Lower leg skin (tissue), 4 donors: ENCODE results near the gene ENDOD1. TPM values are rescaled to one million over a fixed set of nuclear protein-coding genes. Genes with fewer than 3 reads are reported as not detected.
"Not testable (repeated sequence)": the region's sequence is repeated elsewhere in the genome, so short reads cannot be mapped to it uniquely, and the experiment has no call there.

Experiments used
- DNase-seq, 2 donors: peaks; one replicate each; pipeline ENCODE4 v3.0.0-alpha.2; 2019; ENCODE audit warnings: low spot score in 2 of 2
- H3K4me3 ChIP-seq: fragments of 200-600 bp; sonication (generic); 2 replicates; pipeline ENCODE4 v1.5.1; 2017; ENCODE audit warnings: mild to moderate bottlenecking, low read depth; ENCODE audit not compliant: poor library complexity, severe bottlenecking
- CTCF ChIP-seq, 3 donors: fragments of 450-650 bp; IDR thresholded peaks; one replicate each; pipeline ENCODE4 v1.5.1; 2016; ENCODE audit warnings: antibody characterized with exemption in 3 of 3, mild to moderate bottlenecking in 3 of 3, moderate library complexity in 2 of 3
- POLR2A ChIP-seq, 2 donors: fragments of 450-650 bp; IDR thresholded peaks; one replicate each; pipeline ENCODE4 v1.6.1; 2016 to 2017; ENCODE audit warnings: antibody characterized with exemption in 2 of 2, mild to moderate bottlenecking in 1 of 2, moderate library complexity in 1 of 2
- WGBS, 2 donors: methylation state at CpG; one replicate each; pipeline ENCODE4 v1.1.5; 2018; 5-methylcytosine and 5-hydroxymethylcytosine counted together
- intact Hi-C: fragments of 100-400 bp; cut with DNase I; formaldehyde crosslinking; loops from one replicate; pipeline ENCODE4 v1.15.0; 2023; ENCODE audit warnings: low total_unique reads
- total RNA-seq, 4 donors: library from RNA; depleted of rRNA; stranded (reverse); fragments of >200 nt; gene quantifications; one replicate each; pipeline ENCODE4 v1.1.0, GENCODE V29; 2016

Gene ENDOD1
- total RNA-seq, 4 donors from 2014 or later, result 57.6 to 113 (median 87.2) TPM

- 72 to 85% methylated on average over 3 of the region's 3 CpGs for WGBS, 2 donors
- intact Hi-C loops, result no loop called here
- DNase-seq, result no peak
- no peak overlapping the region for H3K4me3 ChIP-seq
- TF ChIP-seq POLR2A (IDR thresholded peaks at IDR 0.05) (no peak), CTCF (IDR thresholded peaks at IDR 0.05) (no peak)
Observed at GRCh38 chr11:95104856-95105255, 15.2 kb downstream of the ENDOD1 start.

GRCh38 chr11:95108159-95108611 is 18.5 kb downstream of the ENDOD1 start:
- no peak overlapping the region for H3K4me3 ChIP-seq
- 27 to 34% methylated on average over 9 of the region's 9 CpGs for WGBS, 2 donors
- TF ChIP-seq POLR2A (IDR thresholded peaks at IDR 0.05) (no peak), CTCF (IDR thresholded peaks at IDR 0.05) (no peak)
- peak in 1 of 2 donors; percentile 43 for DNase-seq
- intact Hi-C loops, result no loop called here

GRCh38 chr11:95108671-95109551 is 19.3 kb downstream of the ENDOD1 start:
- DNase-seq, result no peak
- TF ChIP-seq CTCF (IDR thresholded peaks at IDR 0.05) (no peak), POLR2A (IDR thresholded peaks at IDR 0.05) (no peak)
- intact Hi-C loops, result no loop called here
- no peak overlapping the region for H3K4me3 ChIP-seq
- 56% methylated on average over 6 of the region's 6 CpGs for WGBS, 2 donors

- H3K4me3 ChIP-seq, DNase-seq, intact Hi-C loops: not testable (repeated sequence)
- 93% methylated on average over 3 of the region's 3 CpGs for WGBS, 2 donors
Observed at GRCh38 chr11:95111471-95111870, 21.8 kb downstream of the ENDOD1 start.

- 89 to 95% methylated on average over 3 of the region's 3 CpGs for WGBS, 2 donors
- H3K4me3 ChIP-seq, result no peak overlapping the region
- DNase-seq, result no peak
- intact Hi-C loops, result no loop called here
- TF ChIP-seq POLR2A (IDR thresholded peaks at IDR 0.05), result no peak
- no peak for TF ChIP-seq CTCF (IDR thresholded peaks at IDR 0.05)
Observed at GRCh38 chr11:95111923-95112540, 22.4 kb downstream of the ENDOD1 start.

GRCh38 chr11:95115597-95115996 is 26.0 kb downstream of the ENDOD1 start:
- no peak for DNase-seq
- no peak for TF ChIP-seq POLR2A (IDR thresholded peaks at IDR 0.05)
- no peak for TF ChIP-seq CTCF (IDR thresholded peaks at IDR 0.05)
- intact Hi-C loops, result no loop called here
- 75 to 78% methylated on average over 1 of the region's 1 CpG for WGBS, 2 donors
- no peak overlapping the region for H3K4me3 ChIP-seq
